Aortic smooth muscle cell (primary cell): ENCODE measurements around the gene PSORS1C2. TPM values are rescaled to one million over a fixed set of nuclear protein-coding genes. Genes with fewer than 3 reads are reported as not detected.

ENCODE experiments used
- total RNA-seq: library from RNA; depleted of rRNA; stranded (reverse); fragments of >200 nt; gene quantifications from 2 replicates; pipeline ENCODE4 v1.2.3, GENCODE V29; 2014

The PSORS1C2 gene
- not detected in 2 replicates for total RNA-seq

DNA sequence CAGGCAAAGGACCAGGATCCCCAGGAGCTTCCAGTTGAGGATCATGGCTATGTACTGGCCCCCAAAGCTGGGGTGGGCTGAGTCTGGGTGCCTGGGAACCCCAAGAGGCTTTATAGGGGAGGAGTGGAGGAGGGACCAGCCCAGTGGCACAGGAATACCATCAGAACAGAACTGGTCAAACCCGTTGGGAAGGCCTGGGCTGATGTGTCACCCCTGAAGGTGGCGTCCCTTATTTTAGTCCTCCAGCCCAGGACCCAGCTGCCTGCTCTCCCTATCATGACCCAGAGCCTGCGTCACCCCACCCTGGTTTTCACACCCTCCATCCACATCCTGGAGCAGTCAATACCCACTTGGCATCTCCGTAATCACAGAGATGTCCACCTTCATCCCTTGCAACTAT, at the start of gene PSORS1C2:
PSORS1C2 (minus strand) TSS at position 85 of the 400 bp plus-strand sequence; CDS start at position 45, 40 bp downstream.

DNA sequence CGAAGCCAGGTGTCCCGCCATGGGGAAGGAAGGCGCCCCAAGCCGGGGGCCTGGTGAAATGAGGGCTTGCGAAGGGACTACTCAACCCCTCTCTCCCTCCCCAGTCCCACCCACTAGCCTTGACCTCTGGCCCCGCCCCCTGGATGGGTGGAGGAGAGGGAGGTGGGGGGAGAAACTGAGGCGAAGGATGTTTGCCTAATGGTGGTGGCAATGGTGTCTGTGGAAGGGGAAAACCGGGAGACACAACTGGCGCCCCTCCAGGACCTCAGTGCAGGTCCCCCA, 31.7 kb upstream of the PSORS1C2 start, which contains the start of gene POU5F1:
POU5F1 (minus strand) TSS at position 83 of the 282 bp plus-strand sequence; CDS start at position 21, 62 bp downstream.

GRCh38 chr6:31158140-31158862, 19.4 kb upstream of the PSORS1C2 start, which contains the start of gene TCF19:
Gene TCF19, plus strand, starts transcription at chr6:31158589. Its CDS starts 881 bp downstream, at chr6:31159470.

GRCh38 chr6:31157513-31158139, 18.8 kb upstream of the PSORS1C2 start, which contains the start of gene CCHCR1:
Gene CCHCR1, minus strand, starts transcription at chr6:31157802. Its CDS starts 202 bp downstream, at chr6:31157600.

GRCh38 chr6:31120151-31120915, 18.5 kb downstream of the PSORS1C2 start, which contains the start of gene CDSN:
Gene CDSN, minus strand, starts transcription at chr6:31120446. Its CDS starts 27 bp downstream, at chr6:31120419.

GRCh38 chr6:31114541-31114878, 24.4 kb downstream of the PSORS1C2 start, which contains the start of gene PSORS1C1:
Gene PSORS1C1, plus strand, starts transcription at chr6:31114800. Its CDS starts 14,833 bp downstream, at chr6:31129633.

GRCh38 chr6:31112478-31112877, 26.4 kb downstream of the PSORS1C2 start, which contains the start of gene C6orf15:
Gene C6orf15, minus strand, starts transcription at chr6:31112575. Its CDS starts 20 bp downstream, at chr6:31112555.

Other genes starting within 250 kb of the PSORS1C2 start
- 5.9 and 8.0 TPM in 2 replicates for gene GTF2H4, start 230.9 kb downstream of the PSORS1C2 start, total RNA-seq
- gene VARS2, start 224.8 kb downstream of the PSORS1C2 start, total RNA-seq: 12.4 and 16.8 TPM in 2 replicates
- gene SFTA2, start 206.9 kb downstream of the PSORS1C2 start, total RNA-seq: not detected in 2 replicates
- not detected in 2 replicates for gene MUCL3, start 198.1 kb downstream of the PSORS1C2 start, total RNA-seq
- not detected in 2 replicates for gene MUC21, start 155.3 kb downstream of the PSORS1C2 start, total RNA-seq
- not detected in 2 replicates for gene MUC22, start 128.6 kb downstream of the PSORS1C2 start, total RNA-seq
- gene C6orf15, start 26.5 kb downstream of the PSORS1C2 start, total RNA-seq: not detected in 2 replicates
- gene PSORS1C1, start 24.3 kb downstream of the PSORS1C2 start, total RNA-seq: 0.92 and 1.1 TPM in 2 replicates
- not detected in 2 replicates for gene CDSN, start 18.6 kb downstream of the PSORS1C2 start, total RNA-seq
- 12.7 and 18.9 TPM in 2 replicates for gene CCHCR1, start 18.7 kb upstream of the PSORS1C2 start, total RNA-seq
- 13.6 and 21.4 TPM in 2 replicates for gene TCF19, start 19.5 kb upstream of the PSORS1C2 start, total RNA-seq
- gene POU5F1, start 31.6 kb upstream of the PSORS1C2 start, total RNA-seq: 0.12 and 0.13 TPM in 2 replicates
- 121 and 270 TPM in 2 replicates for gene HLA-C, start 133.0 kb upstream of the PSORS1C2 start, total RNA-seq
- 361 and 423 TPM in 2 replicates for gene HLA-B, start 218.1 kb upstream of the PSORS1C2 start, total RNA-seq